Liver (tissue), 9 donors: Measurements from ENCODE around the gene GJC3. TPM values are rescaled to one million over a fixed set of nuclear protein-coding genes. Genes with fewer than 3 reads are reported as not detected.

Experiments used
- DNase-seq: peaks from one replicate; pipeline ENCODE4 v3.0.0-alpha.2; 2017; ENCODE audit warnings: low spot score
- H3K27ac ChIP-seq, 2 donors: one replicate each; pipeline ENCODE4 v1.7.0; 2013; ENCODE audit warnings: inconsistent platforms in 2 of 2, low read length in 2 of 2, control low read depth in 1 of 2, low read depth in 1 of 2, mild to moderate bottlenecking in 1 of 2
- H3K27me3 ChIP-seq, 4 donors: one replicate each; pipeline versions ENCODE4 v1.6.1 to v1.7.0; 2013; ENCODE audit warnings: low read length in 3 of 4, inconsistent platforms in 1 of 4, mild to moderate bottlenecking in 1 of 4, moderate library complexity in 1 of 4; ENCODE audit not compliant: control insufficient read depth in 4 of 4, insufficient read depth in 4 of 4
- H3K36me3 ChIP-seq, 4 donors: one replicate each; pipeline versions ENCODE4 v1.6.1 to v1.7.0; 2013; ENCODE audit warnings: low read length in 3 of 4, mild to moderate bottlenecking in 3 of 4, low read depth in 1 of 4, moderate library complexity in 1 of 4; ENCODE audit not compliant: control insufficient read depth in 4 of 4, insufficient read depth in 3 of 4
- H3K4me1 ChIP-seq, 4 donors: one replicate each; pipeline versions ENCODE4 v1.6.1 to v1.7.0; 2013; ENCODE audit warnings: low read length in 3 of 4, mild to moderate bottlenecking in 3 of 4, moderate library complexity in 1 of 4; ENCODE audit not compliant: control insufficient read depth in 4 of 4, insufficient read depth in 4 of 4
- H3K4me3 ChIP-seq, 3 donors: one replicate each; pipeline versions ENCODE4 v1.6.1 to v1.7.0; 2013; ENCODE audit warnings: low read length in 3 of 3, control low read depth in 1 of 3, low read depth in 1 of 3, mild to moderate bottlenecking in 1 of 3
- H3K9ac ChIP-seq, 2 donors: one replicate each; pipeline ENCODE4 v1.7.0; 2013; ENCODE audit warnings: low read length in 2 of 2, mild to moderate bottlenecking in 2 of 2, moderate library complexity in 2 of 2, control low read depth in 1 of 2, low read depth in 1 of 2
- H3K9me3 ChIP-seq, 4 donors: one replicate each; pipeline versions ENCODE4 v1.6.1 to v1.7.0; 2013; ENCODE audit warnings: low read length in 3 of 4; ENCODE audit not compliant: control insufficient read depth in 4 of 4
- ATF3 ChIP-seq: IDR thresholded peaks from 2 replicates; pipeline ENCODE4 v1.6.1; 2016; ENCODE audit warnings: antibody characterized with exemption
- CTCF ChIP-seq: fragments of 150-350 bp; IDR thresholded peaks from 2 replicates; pipeline ENCODE4 v1.5.1; 2017; ENCODE audit warnings: improper control_type of control experiment, low read depth, low read length; ENCODE audit not compliant: missing input control
- EGR1 ChIP-seq, 2 donors: IDR thresholded peaks; 2 replicates each; pipeline ENCODE4 v1.6.1; 2016 to 2018; ENCODE audit warnings: antibody characterized with exemption in 2 of 2, low read depth in 2 of 2
- GABPA ChIP-seq, 2 donors: IDR thresholded peaks in 1 of 2; conservative IDR thresholded peaks in 1 of 2; 2 replicates each; pipeline ENCODE4 v1.6.1; 2016; ENCODE audit warnings: antibody characterized with exemption in 2 of 2, mild to moderate bottlenecking in 1 of 2, moderate library complexity in 1 of 2
- HNF4A ChIP-seq, 2 donors: conservative IDR thresholded peaks; 2 replicates each; pipeline ENCODE4 v1.6.1; 2016; ENCODE audit warnings: antibody characterized with exemption in 2 of 2, mild to moderate bottlenecking in 2 of 2
- HNF4G ChIP-seq: IDR thresholded peaks from 2 replicates; pipeline ENCODE4 v1.6.1; 2016; ENCODE audit warnings: antibody characterized with exemption
- MAX ChIP-seq: IDR thresholded peaks from 2 replicates; pipeline ENCODE4 v1.6.1; 2016; ENCODE audit warnings: antibody characterized with exemption
- RAD21 ChIP-seq, 2 donors: IDR thresholded peaks; 2 replicates each; pipeline ENCODE4 v1.6.1; 2016; ENCODE audit warnings: antibody characterized with exemption in 2 of 2, mild to moderate bottlenecking in 2 of 2
- REST ChIP-seq: IDR thresholded peaks from 2 replicates; pipeline ENCODE4 v1.6.1; 2016; ENCODE audit warnings: antibody characterized with exemption, mild to moderate bottlenecking
- RXRA ChIP-seq, 2 donors: IDR thresholded peaks; 2 replicates each; pipeline ENCODE4 v1.6.1; 2017 to 2018; ENCODE audit warnings: antibody characterized with exemption in 2 of 2, mild to moderate bottlenecking in 1 of 2
- SP1 ChIP-seq: IDR thresholded peaks from 2 replicates; pipeline ENCODE4 v1.6.1; 2018; ENCODE audit warnings: antibody characterized with exemption, mild to moderate bottlenecking
- TAF1 ChIP-seq: conservative IDR thresholded peaks from 2 replicates; pipeline ENCODE4 v1.6.1; 2016; ENCODE audit warnings: antibody characterized with exemption, mild to moderate bottlenecking
- ZBTB33 ChIP-seq: IDR thresholded peaks from 2 replicates; pipeline ENCODE4 v1.6.1; 2016; ENCODE audit warnings: antibody characterized with exemption
- WGBS: extraction: QIAGEN DNeasy Blood & Tissue Kit; methylation state at CpG from one replicate; pipeline ENCODE4 v1.1.7; 2013; 5-methylcytosine and 5-hydroxymethylcytosine counted together
- polyA plus RNA-seq, 2 donors: library from polyadenylated mRNA; stranded (reverse) in 1 of 2; unstranded in 1 of 2; fragments of 200-250 nt in 1 of 2; fragments of >200 nt in 1 of 2; fragmentation: Nextera tagmentation in 1 of 2; extraction: Ambion mirVana in 1 of 2; gene quantifications; one replicate each; pipeline versions ENCODE4 v1.2.1 to v1.2.3, GENCODE V29; 2013 to 2015
- total RNA-seq, 2 donors: library from RNA; depleted of rRNA; stranded (reverse); fragments of >200 nt; gene quantifications; one replicate each; pipeline ENCODE4 v1.2.3, GENCODE V29; 2014
- donor health status: healthy.
- donor health status: healthy.
- donor health status: healthy.
- donor health status: healthy.
- donor health status: healthy.

Gene GJC3
- total and polyA plus RNA-seq, 4 donors = 0.08 to 1.3 (median 0.14) TPM

- Histone ChIP-seq H3K4me3 (no peak overlapping the region), H3K36me3 (no peaks in the 10 kb centered on the region), H3K27ac (no peak overlapping the region), H3K27me3 (no peaks in the 10 kb centered on the region), H3K9ac (no peak overlapping the region), H3K9me3 (no peaks in the 10 kb centered on the region), H3K4me1 (peaks cover 2 to 18% (median 8%) of the 10 kb centered on the region in 4 donors)
- DNase-seq = no peak
- TF ChIP-seq CTCF (peak; percentile 50), ZBTB33 (no peak), RAD21 (IDR thresholded peaks at IDR 0.05) (peak; percentile 63 to 73)
- WGBS = 44% methylated on average over 3 of the region's 3 CpGs
Observed at GRCh38 chr7:99949645-99950228, 20.3 kb upstream of the GJC3 start.

- H3K4me3 ChIP-seq = no peak overlapping the region
- H3K36me3 ChIP-seq = no peaks in the 10 kb centered on the region
- TF ChIP-seq SP1 = no peak
- no peak for TF ChIP-seq HNF4A (conservative IDR thresholded peaks at IDR 0.05)
- TF ChIP-seq REST = no peak
- no peaks in the 10 kb centered on the region for H3K27me3 ChIP-seq
- H3K27ac ChIP-seq = no peak overlapping the region
- H3K4me1 ChIP-seq = no peaks in the 10 kb centered on the region
- H3K9ac ChIP-seq = no peak overlapping the region
- no peaks in the 10 kb centered on the region for H3K9me3 ChIP-seq
- WGBS = 94% methylated on average over 1 of the region's 1 CpG
- no peak for DNase-seq
Observed at GRCh38 chr7:99947608-99948007, 18.2 kb upstream of the GJC3 start.

GRCh38 chr7:99944497-99945070, 15.2 kb upstream of the GJC3 start:
- Histone ChIP-seq H3K36me3 (no peaks in the 10 kb centered on the region), H3K27me3 (no peaks in the 10 kb centered on the region), H3K4me1 (no peaks in the 10 kb centered on the region), H3K9me3 (no peaks in the 10 kb centered on the region), H3K27ac (no peak overlapping the region), H3K4me3 (no peak overlapping the region), H3K9ac (no peak overlapping the region)
- 82% methylated on average over 4 of the region's 4 CpGs for WGBS
- DNase-seq = no peak
- TF ChIP-seq ATF3 (no peak), HNF4G (no peak), EGR1 (IDR thresholded peaks at IDR 0.05; ENCODE audit: low read depth in 2 of 2) (no peak), TAF1 (no peak), ZBTB33 (no peak), RAD21 (IDR thresholded peaks at IDR 0.05) (no peak), GABPA (IDR thresholded peaks at IDR 0.05 in 1 of 2, conservative IDR thresholded peaks at IDR 0.05 in 1 of 2) (no peak), CTCF (no peak), RXRA (IDR thresholded peaks at IDR 0.05) (no peak), MAX (no peak)
